ENCODE measurements around the gene JAZF1. TPM values are rescaled to one million over a fixed set of nuclear protein-coding genes. Genes with fewer than 3 reads are reported as not detected.
A peak's percentile ranks its signal among the peaks of the same experiment; 100 is the strongest.

The JAZF1 gene
- total and polyA plus RNA-seq, 7 donors = 2.3 to 10.6 (median 5.3) TPM

- Histone ChIP-seq H3K27me3 (ENCODE audit: insufficient read depth in 3 of 3, low read length in 2 of 3) (no peaks in the 10 kb centered on the region), H3K9me3 (no peaks in the 10 kb centered on the region), H3K4me3 (no peak overlapping the region), H3K27ac (no peak overlapping the region), H3K36me3 (ENCODE audit: insufficient read depth in 1 of 2, low read depth in 1 of 2) (no peaks in the 10 kb centered on the region), H3K4me1 (peaks cover 19% of the 10 kb centered on the region)
- WGBS, 3 donors = 38 to 53% (median 48%) methylated on average over 6 of the region's 6 CpGs
- intact Hi-C loops (cut with DNase I) = loop anchor here in 1 of 2 donors (5.0 kb wide), 1 partner anchor 81 kb away; no protein-coding TSS in a partner anchor
- DNase-seq = no peak
- ATAC-seq = no peak
- TF ChIP-seq CTCF (IDR thresholded peaks at IDR 0.05) = no peak
Measured at GRCh38 chr7:27936047-27936767, 244.4 kb downstream of the JAZF1 start.

DNA sequence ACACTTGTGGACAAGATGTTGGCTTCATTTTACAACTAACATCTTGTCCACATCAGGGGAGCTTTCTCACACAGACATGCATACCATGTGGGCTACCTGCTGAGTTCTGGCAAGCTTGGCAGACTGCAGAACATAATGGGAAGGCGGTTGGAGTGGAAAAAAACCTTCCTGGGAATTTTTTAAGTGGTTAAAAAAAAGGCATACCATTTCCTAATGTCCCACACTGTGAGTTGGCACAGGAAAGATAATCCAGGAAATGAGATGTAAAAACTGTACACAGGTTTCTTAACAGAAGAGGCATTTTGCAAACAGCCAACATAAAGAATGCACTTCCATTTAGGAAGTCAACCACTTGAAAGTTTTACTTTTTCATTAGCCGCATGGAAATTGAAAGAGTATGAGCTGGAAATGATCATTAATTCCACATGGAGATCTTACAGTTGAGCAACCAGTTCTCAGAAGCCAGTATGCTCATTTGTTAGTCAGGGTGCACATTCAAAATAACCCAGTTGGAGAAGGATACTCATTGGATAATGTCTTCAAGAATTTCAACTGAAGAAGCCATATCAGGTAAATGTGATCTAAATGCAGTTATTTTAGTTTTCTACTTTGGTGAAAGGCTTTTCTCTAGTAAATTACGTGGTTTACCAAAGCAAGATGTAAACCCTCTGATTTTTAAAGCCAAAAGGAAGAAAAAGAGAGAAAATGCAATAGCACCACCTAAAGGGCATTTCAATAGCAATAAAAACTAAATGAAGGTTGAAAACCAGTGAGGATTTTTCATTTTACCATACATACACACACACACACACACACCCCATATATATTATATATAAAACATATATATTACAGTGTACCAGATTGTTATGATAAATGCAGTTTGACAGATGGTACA lies 246.7 kb downstream of the JAZF1 start:
- Histone ChIP-seq H3K4me1 (peaks cover 26% of the 10 kb centered on the region), H3K27ac (no peak overlapping the region), H3K36me3 (ENCODE audit: insufficient read depth in 1 of 2, low read depth in 1 of 2) (no peaks in the 10 kb centered on the region), H3K9me3 (no peaks in the 10 kb centered on the region), H3K4me3 (no peak overlapping the region), H3K27me3 (ENCODE audit: insufficient read depth in 3 of 3, low read length in 2 of 3) (no peaks in the 10 kb centered on the region)
- DNase-seq (no peak), ATAC-seq (no peak)
- intact Hi-C loops (cut with DNase I) = no loop called here
- no peak for TF ChIP-seq CTCF (IDR thresholded peaks at IDR 0.05)
- WGBS, 3 donors = 86 to 89% (median 87%) methylated on average over 3 of the region's 3 CpGs

DNA sequence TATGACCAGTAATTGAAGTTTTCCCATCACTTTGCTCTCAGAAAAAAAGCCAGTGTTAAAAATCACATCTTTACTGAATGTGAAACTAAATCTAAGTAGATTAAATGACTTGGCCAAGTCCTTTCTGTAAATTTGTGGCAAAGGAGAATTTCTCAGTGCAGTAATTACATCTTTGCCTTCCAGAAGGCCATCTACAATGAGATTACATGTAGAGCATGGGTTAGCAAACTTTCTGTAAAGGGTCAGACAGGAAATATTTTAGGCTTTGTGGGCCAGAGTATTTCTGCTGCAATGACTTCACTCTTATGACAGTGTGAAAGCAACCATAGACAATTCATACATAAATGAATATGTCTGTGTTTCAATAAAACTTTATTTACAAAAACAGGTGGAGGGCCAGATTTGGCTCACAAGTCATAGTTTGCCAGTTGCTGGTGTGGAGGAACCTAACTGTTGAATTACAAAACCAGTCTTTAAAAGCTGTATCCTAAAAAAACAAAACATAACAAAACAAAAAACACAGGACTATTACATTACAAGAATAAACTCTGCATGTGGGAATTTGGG lies 249.6 kb downstream of the JAZF1 start:
- Histone ChIP-seq H3K4me3 (no peak overlapping the region), H3K9me3 (no peaks in the 10 kb centered on the region), H3K4me1 (peaks cover 20% of the 10 kb centered on the region), H3K36me3 (ENCODE audit: insufficient read depth in 1 of 2, low read depth in 1 of 2) (no peaks in the 10 kb centered on the region), H3K27ac (no peak overlapping the region), H3K27me3 (ENCODE audit: insufficient read depth in 3 of 3, low read length in 2 of 3) (no peaks in the 10 kb centered on the region)
- DNase-seq (no peak), ATAC-seq (no peak)
- no peak for TF ChIP-seq CTCF (IDR thresholded peaks at IDR 0.05)
- intact Hi-C loops (cut with DNase I) = no loop called here

DNA sequence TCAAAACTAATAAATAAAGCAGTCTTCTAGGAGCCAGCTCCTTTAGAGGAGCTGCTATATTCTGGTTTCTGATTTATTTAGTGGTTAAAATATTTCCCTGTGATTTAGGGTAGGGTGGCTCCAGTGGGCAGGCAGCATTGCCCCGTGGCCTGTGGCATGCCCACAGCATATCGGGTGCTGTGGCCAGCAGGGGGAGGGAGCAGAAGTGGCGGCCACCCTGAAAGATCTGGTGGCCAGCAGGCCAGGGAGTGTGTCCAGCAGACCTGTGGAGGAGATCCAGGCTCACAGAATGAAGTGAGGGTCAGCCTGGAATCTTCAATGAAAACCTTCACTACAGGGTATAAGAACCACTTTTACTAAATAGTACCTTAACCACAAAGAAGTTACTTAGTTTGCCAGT lies 251.5 kb downstream of the JAZF1 start:
- TF ChIP-seq CTCF (IDR thresholded peaks at IDR 0.05) = no peak
- Histone ChIP-seq H3K27ac (no peak overlapping the region), H3K4me1 (peaks cover 17% of the 10 kb centered on the region), H3K36me3 (ENCODE audit: insufficient read depth in 1 of 2, low read depth in 1 of 2) (no peaks in the 10 kb centered on the region), H3K27me3 (ENCODE audit: insufficient read depth in 3 of 3, low read length in 2 of 3) (no peaks in the 10 kb centered on the region), H3K9me3 (no peaks in the 10 kb centered on the region), H3K4me3 (no peak overlapping the region)
- intact Hi-C loops (cut with DNase I) = loop anchor here in 1 of 2 donors (10.0 kb wide), 2 partner anchors 166 to 244 kb away; no protein-coding TSS in a partner anchor
- DNase-seq = no peak
- WGBS, 3 donors = 27 to 58% (median 40%) methylated on average over 3 of the region's 3 CpGs
- ATAC-seq = peak in 2 of 4 donors; percentile 78 to 86

Data from psoas muscle (tissue), 8 donors.